B cell (primary cell): ENCODE results near the gene STOX2. TPM values are rescaled to one million over a fixed set of nuclear protein-coding genes. Genes with fewer than 3 reads are reported as not detected.

ENCODE experiments used
- ATAC-seq: fragments of 200-7000 bp; cut with Tn5 transposase; one replicate; pipeline ENCODE4 v1.10.0; 2021; ENCODE audit warnings: low read depth, mild to moderate bottlenecking, moderate number of reproducible peaks, moderate library complexity
- CTCF ChIA-PET: fragments of 350-600 bp; sonication (Branson Sonifier 250); formaldehyde crosslinking; loops from one replicate; lab custom pipeline; 2021; ENCODE audit warnings: antibody characterized with exemption, inconsistent platforms; lab: Charles Lee
- POLR2A ChIA-PET: fragments of 350-600 bp; sonication (Branson Sonifier 250); formaldehyde crosslinking; loops from one replicate; lab custom pipeline; 2021; ENCODE audit warnings: antibody characterized with exemption; lab: Charles Lee
- DNase-seq: peaks from one replicate; pipeline ENCODE4 v3.0.0; 2013
- H2AFZ ChIP-seq: 2 replicates; pipeline ENCODE4 v1.6.1; 2012; ENCODE audit warnings: mild to moderate bottlenecking, low read depth, low read length; ENCODE audit not compliant: insufficient read depth, poor library complexity, severe bottlenecking
- H3K27ac ChIP-seq, 2 donors: 1 replicate in 1 of 2; 2 replicates in 1 of 2; pipeline ENCODE4 v1.5.1; 2012 to 2013; ENCODE audit warnings: low read length in 2 of 2, mild to moderate bottlenecking in 2 of 2, moderate library complexity in 1 of 2
- H3K27me3 ChIP-seq, 4 experiments: fragments of 200-600 bp in 1 of 4; sonication (generic) in 1 of 4; replicated peaks in 1 of 4; 1 replicate in 2 of 4; 2 replicates in 2 of 4; pipeline versions ENCODE4 v1.6.1 to v1.7.0; 2013 to 2016; ENCODE audit warnings: low read length in 3 of 4, mild to moderate bottlenecking in 2 of 4, mixed read lengths in 1 of 4, moderate library complexity in 1 of 4; ENCODE audit not compliant: insufficient read depth in 4 of 4, control insufficient read depth in 3 of 4; ENCODE audit errors: control extremely low read depth in 1 of 4
- H3K36me3 ChIP-seq, 2 experiments: replicated peaks in 1 of 2; 1 replicate in 1 of 2; 2 replicates in 1 of 2; pipeline versions ENCODE4 v1.6.1 to v1.7.1; 2013; ENCODE audit warnings: low read length in 1 of 2; ENCODE audit not compliant: insufficient read depth in 2 of 2, control insufficient read depth in 1 of 2; ENCODE audit errors: control extremely low read depth in 1 of 2, extremely low read depth in 1 of 2
- H3K4me1 ChIP-seq, 2 donors: fragments of 200-600 bp in 1 of 2; sonication (generic) in 1 of 2; 1 replicate in 1 of 2; 2 replicates in 1 of 2; pipeline versions ENCODE4 v1.5.1 to v1.6.1; 2013 to 2017; ENCODE audit warnings: low read length in 2 of 2; ENCODE audit not compliant: control insufficient read depth in 2 of 2, insufficient read depth in 2 of 2
- H3K4me2 ChIP-seq: replicated peaks from 2 replicates; pipeline ENCODE3; 2012; ENCODE audit warnings: mild to moderate bottlenecking, low read depth, low read length; ENCODE audit not compliant: poor library complexity, severe bottlenecking
- H3K4me3 ChIP-seq, 5 experiments: fragments of 200-600 bp in 1 of 5; sonication (generic) in 1 of 5; 1 replicate in 3 of 5; 2 replicates in 2 of 5; pipeline versions ENCODE4 v1.5.1 to v1.7.0; 2011 to 2016; ENCODE audit warnings: low read length in 4 of 5, mild to moderate bottlenecking in 4 of 5, low read depth in 2 of 5, control low read depth in 1 of 5, moderate library complexity in 1 of 5; ENCODE audit not compliant: insufficient read depth in 1 of 5; ENCODE audit errors: control extremely low read depth in 1 of 5, extremely low read depth in 1 of 5
- H3K79me2 ChIP-seq: fragments of 200-600 bp; sonication (generic); one replicate; pipeline ENCODE4 v1.6.0; 2016; ENCODE audit warnings: low read length; ENCODE audit not compliant: control insufficient read depth, insufficient read depth
- H3K9ac ChIP-seq: fragments of 200-600 bp; sonication (generic); 2 replicates; pipeline ENCODE4 v1.6.1; 2017; ENCODE audit warnings: mild to moderate bottlenecking, low read length, moderate library complexity
- H3K9me3 ChIP-seq, 3 donors: one replicate each; pipeline versions ENCODE4 v1.6.1 to v1.7.1; 2013; ENCODE audit warnings: low read length in 2 of 3; ENCODE audit not compliant: control insufficient read depth in 2 of 3, insufficient read depth in 1 of 3; ENCODE audit errors: control extremely low read depth in 1 of 3
- H4K20me1 ChIP-seq: 2 replicates; pipeline ENCODE4 v1.6.0; 2012; ENCODE audit warnings: mild to moderate bottlenecking, low read length; ENCODE audit not compliant: insufficient read depth, control insufficient read depth, poor library complexity, severe bottlenecking
- H3K27ac Mint-ChIP-seq: one replicate; pipeline ENCODE4 v1.8.0; 2021; ENCODE audit warnings: mixed read lengths
- H3K27me3 Mint-ChIP-seq: one replicate; pipeline ENCODE4 v1.8.0; 2021; ENCODE audit warnings: mixed read lengths
- H3K4me1 Mint-ChIP-seq: one replicate; pipeline ENCODE4 v1.8.0; 2021; ENCODE audit warnings: mixed read lengths
- H3K4me3 Mint-ChIP-seq: one replicate; pipeline ENCODE4 v1.8.0; 2021; ENCODE audit warnings: mixed read lengths
- H3K9me3 Mint-ChIP-seq: one replicate; pipeline ENCODE4 v1.8.0; 2022; ENCODE audit warnings: mixed read lengths; ENCODE audit not compliant: insufficient read depth
- CTCF ChIP-seq: fragments of 200-600 bp; IDR thresholded peaks from one replicate; pipeline ENCODE4 v1.8.0; 2022; ENCODE audit warnings: antibody characterized with exemption, mild to moderate bottlenecking
- EZH2 ChIP-seq: IDR thresholded peaks from 2 replicates; pipeline ENCODE4 v1.6.1; 2012; ENCODE audit warnings: borderline replicate concordance, low read depth, mild to moderate bottlenecking, moderate library complexity, low read length; ENCODE audit not compliant: insufficient read depth, poor library complexity, severe bottlenecking
- WGBS: methylation state at CpG from one replicate; pipeline ENCODE4 v1.1.5; 2013; ENCODE audit warnings: missing lambda C conversion rate; ENCODE audit not compliant: insufficient coverage; 5-methylcytosine and 5-hydroxymethylcytosine counted together
- intact Hi-C: fragments of 100-400 bp; cut with micrococcal nuclease; formaldehyde crosslinking; loops from one replicate; pipeline ENCODE4 v1.10.0; 2022
- polyA plus RNA-seq: library from polyadenylated mRNA; depleted of rRNA; stranded (reverse); fragments of >200 nt; gene quantifications from 2 replicates; pipeline ENCODE4 v1.2.3, GENCODE V29; 2012
- total RNA-seq, 2 donors: library from RNA; stranded (reverse); fragments of 120-200 nt in 1 of 2; gene quantifications; 1 replicate in 1 of 2; 2 replicates in 1 of 2; pipeline versions ENCODE4 v1.2.3 to v1.2.4, GENCODE V29; 2013 to 2022

STOX2 gene
- total and polyA plus RNA-seq, 2 donors (not counting 1 experiment from before 2014, with no cell fraction given), result under 0.01 TPM; not detected in 1

GRCh38 chr4:184062769-184063168 is 157.7 kb downstream of the STOX2 start:
- Histone ChIP-seq H3K4me2 (no peak overlapping the region), H2AFZ (no peak overlapping the region), H3K9ac (no peak overlapping the region), H3K36me3 (no peaks in the 10 kb centered on the region), H3K27me3 (no peaks in the 10 kb centered on the region), H3K27ac (no peak overlapping the region), H4K20me1 (no peaks in the 10 kb centered on the region), H3K4me3 (no peak overlapping the region), H3K79me2 (no peaks in the 10 kb centered on the region), H3K9me3 (peaks cover 0 to 4% (median 0%) of the 10 kb centered on the region in 3 donors), H3K4me1 (no peaks in the 10 kb centered on the region)
- ChIA-PET POLR2A (no interaction called here), CTCF (no interaction called here)
- Mint-ChIP-seq H3K4me1 (no peaks in the 10 kb centered on the region), H3K9me3 (peaks cover 2% of the 10 kb centered on the region), H3K27ac (no peak overlapping the region), H3K27me3 (peaks cover 8% of the 10 kb centered on the region), H3K4me3 (no peak overlapping the region)
- DNase-seq (no peak), ATAC-seq (no peak)
- 90% methylated on average over 1 of the region's 7 CpGs for WGBS
- intact Hi-C loops, result no loop called here
- TF ChIP-seq EZH2 (no peak), CTCF (no peak)

DNA sequence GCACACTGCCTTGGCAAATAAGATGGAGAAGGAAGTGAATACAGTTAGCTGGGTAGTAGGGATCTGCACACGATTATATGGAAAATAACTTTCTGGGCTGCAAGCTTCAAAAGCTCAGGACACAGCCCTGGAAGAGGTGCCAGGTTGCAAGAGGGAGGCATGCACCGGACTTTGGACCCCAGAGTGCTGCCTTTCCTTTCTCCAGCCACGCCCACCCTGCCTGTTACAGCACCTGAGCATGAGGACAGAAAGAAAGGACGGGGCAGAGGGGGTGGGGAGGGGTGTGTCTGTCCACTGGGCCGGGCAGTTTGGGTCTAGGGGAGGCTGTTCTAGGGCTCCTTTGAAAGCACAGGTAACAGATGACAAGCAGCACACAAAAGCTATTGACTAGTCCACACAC is 159.8 kb downstream of the STOX2 start:
- Histone ChIP-seq H3K4me1 (no peaks in the 10 kb centered on the region), H3K4me3 (no peak overlapping the region), H3K4me2 (no peak overlapping the region), H3K79me2 (no peaks in the 10 kb centered on the region), H2AFZ (no peak overlapping the region), H3K27me3 (no peaks in the 10 kb centered on the region), H4K20me1 (no peaks in the 10 kb centered on the region), H3K36me3 (no peaks in the 10 kb centered on the region), H3K9ac (no peak overlapping the region), H3K27ac (no peak overlapping the region), H3K9me3 (peaks cover 0 to 1% (median 0%) of the 10 kb centered on the region in 3 donors)
- H3K27ac Mint-ChIP-seq, result no peak overlapping the region
- no peak for ATAC-seq
- no peak overlapping the region for H3K4me3 Mint-ChIP-seq
- ChIA-PET POLR2A (no interaction called here), CTCF (no interaction called here)
- peaks cover 2% of the 10 kb centered on the region for H3K9me3 Mint-ChIP-seq
- 94% methylated on average over 2 of the region's 5 CpGs for WGBS
- intact Hi-C loops, result no loop called here
- no peak for TF ChIP-seq EZH2
- TF ChIP-seq CTCF, result no peak
- no peak for DNase-seq
- H3K4me1 Mint-ChIP-seq, result no peaks in the 10 kb centered on the region
- peaks cover 12% of the 10 kb centered on the region for H3K27me3 Mint-ChIP-seq
